IMR-90 (cell line): ENCODE data around the gene ACIN1. TPM values are rescaled to one million over a fixed set of nuclear protein-coding genes. Genes with fewer than 3 reads are reported as not detected.

Experiments used
- ATAC-seq: fragments of 200-7000 bp; cut with Tn5 transposase; 2 replicates; pipeline ENCODE4 v1.9.1; 2020; ENCODE audit warnings: low read depth, mild to moderate bottlenecking, moderate library complexity
- BruUV-seq: library from RNA; stranded (reverse); fragments of 400-500 nt; replicated peaks from 2 replicates; lab custom pipeline; 2021; lab: Mats Ljungman, UMichigan
- CTCF ChIA-PET: fragments of 300-600 bp; formaldehyde crosslinking; extraction: SDS; loops from one replicate; lab custom pipeline; 2021; ENCODE audit warnings: antibody characterized with exemption; lab: Yijun Ruan, JAX
- POLR2A ChIA-PET: fragments of 300-600 bp; sonication (Branson Sonifier 250); formaldehyde crosslinking; loops from one replicate; lab custom pipeline; 2022; ENCODE audit warnings: antibody characterized with exemption; ENCODE audit not compliant: unreplicated experiment; lab: Charles Lee
- DNase-seq: peaks from one replicate; pipeline ENCODE4 v3.0.0; 2013
- H2AFZ ChIP-seq: replicated peaks from 2 replicates; pipeline ENCODE3; 2013; ENCODE audit warnings: low read length, mild to moderate bottlenecking; ENCODE audit not compliant: poor library complexity
- H2AK5ac ChIP-seq: 2 replicates; pipeline ENCODE4 v1.6.1; 2013; ENCODE audit warnings: low read depth, low read length, inconsistent platforms
- H2AK9ac ChIP-seq: replicated peaks from 2 replicates; pipeline ENCODE3; 2013; ENCODE audit warnings: mild to moderate bottlenecking, low read depth, low read length, moderate library complexity; ENCODE audit not compliant: poor library complexity
- H2BK120ac ChIP-seq: 2 replicates; pipeline ENCODE4 v1.6.1; 2013; ENCODE audit warnings: low read depth, low read length, inconsistent platforms
- H2BK15ac ChIP-seq: 3 replicates; pipeline ENCODE4 v1.6.1; 2013; ENCODE audit warnings: low read depth, low read length, inconsistent platforms
- H2BK20ac ChIP-seq: 2 replicates; pipeline ENCODE4 v1.6.1; 2013; ENCODE audit warnings: low read depth, mild to moderate bottlenecking, inconsistent platforms, low read length, moderate library complexity
- H2BK5ac ChIP-seq: 2 replicates; pipeline ENCODE4 v1.6.1; 2013; ENCODE audit warnings: mild to moderate bottlenecking, low read depth, low read length, inconsistent platforms; ENCODE audit not compliant: poor library complexity, severe bottlenecking
- H3K14ac ChIP-seq: replicated peaks from 2 replicates; pipeline ENCODE4 v1.6.1; 2013; ENCODE audit warnings: low read depth, low read length, inconsistent platforms
- H3K18ac ChIP-seq: 2 replicates; pipeline ENCODE4 v1.6.1; 2013; ENCODE audit warnings: low read depth, low read length, control low read depth
- H3K23ac ChIP-seq: 2 replicates; pipeline ENCODE4 v1.6.1; 2013; ENCODE audit warnings: low read depth, low read length, inconsistent platforms
- H3K27ac ChIP-seq: 2 replicates; pipeline ENCODE4 v1.5.1; 2013; ENCODE audit warnings: mild to moderate bottlenecking, control low read depth, low read length; ENCODE audit not compliant: insufficient read depth
- H3K27me3 ChIP-seq: 2 replicates; pipeline ENCODE4 v1.6.1; 2013; ENCODE audit warnings: low read length; ENCODE audit not compliant: control insufficient read depth, insufficient read depth
- H3K36me3 ChIP-seq: 2 replicates; pipeline ENCODE4 v1.6.1; 2013; ENCODE audit warnings: low read length, mixed read lengths; ENCODE audit not compliant: control insufficient read depth, insufficient read depth
- H3K4ac ChIP-seq: 2 replicates; pipeline ENCODE4 v1.6.1; 2013; ENCODE audit warnings: low read depth, low read length, inconsistent platforms
- H3K4me1 ChIP-seq: 2 replicates; pipeline ENCODE4 v1.6.1; 2013; ENCODE audit warnings: low read length, mixed read lengths; ENCODE audit not compliant: control insufficient read depth, insufficient read depth
- H3K4me2 ChIP-seq: 2 replicates; pipeline ENCODE4 v1.6.1; 2013; ENCODE audit warnings: low read depth, mild to moderate bottlenecking, control low read depth, low read length, moderate library complexity
- H3K4me3 ChIP-seq: 2 replicates; pipeline ENCODE4 v1.5.1; 2013; ENCODE audit warnings: low read depth, mild to moderate bottlenecking, control low read depth, low read length, moderate library complexity; ENCODE audit not compliant: insufficient read depth
- H3K56ac ChIP-seq: 2 replicates; pipeline ENCODE4 v1.6.1; 2013; ENCODE audit warnings: low read length, inconsistent platforms; ENCODE audit not compliant: insufficient read depth; ENCODE audit errors: extremely low read depth
- H3K79me1 ChIP-seq, 2 experiments: 2 replicates each; pipeline ENCODE4 v1.6.1; 2013; ENCODE audit warnings: low read length in 2 of 2, inconsistent platforms in 1 of 2, low read depth in 1 of 2
- H3K9ac ChIP-seq: 2 replicates; pipeline ENCODE4 v1.6.1; 2013; ENCODE audit warnings: low read depth, low read length, control low read depth
- H3K9me1 ChIP-seq: 2 replicates; pipeline ENCODE4 v1.6.1; 2013; ENCODE audit warnings: low read length, inconsistent platforms; ENCODE audit not compliant: insufficient read depth
- H3K9me3 ChIP-seq: 2 replicates; pipeline ENCODE4 v1.6.1; 2013; ENCODE audit warnings: low read length; ENCODE audit not compliant: control insufficient read depth, insufficient read depth
- H4K20me1 ChIP-seq: 2 replicates; pipeline ENCODE4 v1.6.1; 2013; ENCODE audit warnings: low read length, inconsistent platforms; ENCODE audit not compliant: insufficient read depth
- H4K5ac ChIP-seq: 2 replicates; pipeline ENCODE4 v1.6.1; 2013; ENCODE audit warnings: mild to moderate bottlenecking, low read depth, low read length, control low read depth
- H4K8ac ChIP-seq, 2 experiments: 2 replicates each; pipeline ENCODE4 v1.6.1; 2013; ENCODE audit warnings: low read depth in 2 of 2, low read length in 2 of 2, control low read depth in 1 of 2, inconsistent platforms in 1 of 2
- H4K91ac ChIP-seq: 2 replicates; pipeline ENCODE4 v1.6.1; 2013; ENCODE audit warnings: low read depth, low read length, inconsistent platforms; ENCODE audit not compliant: insufficient read depth
- BHLHE40 ChIP-seq: fragments of 150-350 bp; IDR thresholded peaks from 2 replicates; pipeline ENCODE4 v1.6.1; 2016; ENCODE audit warnings: mild to moderate bottlenecking, low read depth, low read length
- CHD1 ChIP-seq: IDR thresholded peaks from 2 replicates; pipeline ENCODE4 v1.6.1; 2012; ENCODE audit warnings: low read depth, low read length, improper control_type of control experiment
- FOS ChIP-seq: fragments of 150-350 bp; IDR thresholded peaks from 2 replicates; pipeline ENCODE4 v1.6.1; 2016; ENCODE audit warnings: low read depth, low read length
- MAFK ChIP-seq: IDR thresholded peaks from 2 replicates; pipeline ENCODE4 v1.6.1; 2012; ENCODE audit warnings: low read depth, low read length, improper control_type of control experiment
- MAZ ChIP-seq: IDR thresholded peaks from 2 replicates; pipeline ENCODE4 v1.6.1; 2012; ENCODE audit warnings: low read depth, mild to moderate bottlenecking, low read length, improper control_type of control experiment, moderate library complexity, borderline replicate concordance
- NFE2L2 ChIP-seq: fragments of 150-350 bp; IDR thresholded peaks from 2 replicates; pipeline ENCODE4 v1.6.1; 2016; ENCODE audit warnings: low read depth, mild to moderate bottlenecking, low read length
- POLR2A ChIP-seq: IDR thresholded peaks from 2 replicates; pipeline ENCODE4 v1.6.1; 2012; ENCODE audit warnings: mild to moderate bottlenecking, low read depth, low read length
- RAD21 ChIP-seq: IDR thresholded peaks from 2 replicates; pipeline ENCODE4 v1.6.1; 2012; ENCODE audit warnings: low read length, improper control_type of control experiment
- RFX5 ChIP-seq: IDR thresholded peaks from 2 replicates; pipeline ENCODE4 v1.8.0; 2012; ENCODE audit warnings: low read depth, mild to moderate bottlenecking, low read length, moderate library complexity
- SMC3 ChIP-seq: fragments of 150-350 bp; IDR thresholded peaks from 2 replicates; pipeline ENCODE4 v1.6.1; 2016; ENCODE audit warnings: low read depth, mild to moderate bottlenecking, antibody characterized with exemption, low read length, moderate library complexity
- WGBS, 2 experiments: methylation state at CpG; one replicate each; pipeline versions ENCODE4 v1.1.5 to v1.1.7; 2013; ENCODE audit warnings: missing lambda C conversion rate in 2 of 2; ENCODE audit not compliant: insufficient read length in 1 of 2; ENCODE audit errors: extremely low coverage in 2 of 2; 5-methylcytosine and 5-hydroxymethylcytosine counted together
- dilution Hi-C: fragments of 300-500 bp; cut with HindIII; formaldehyde crosslinking; loops from one replicate; pipeline ENCODE4 v1.14.3; 2018; ENCODE audit warnings: low sequenced_read_pairs; ENCODE audit not compliant: unreplicated experiment
- in situ Hi-C: fragments of 300-500 bp; cut with MboI; formaldehyde crosslinking; loops from 3 replicates; pipeline ENCODE4 v1.14.3; 2019; ENCODE audit warnings: low sequenced_read_pairs, inconsistent platforms, mixed read lengths
- intact Hi-C: fragments of 100-400 bp; cut with micrococcal nuclease; formaldehyde crosslinking; loops from 2 replicates; pipeline ENCODE4 v1.10.0; 2022
- polyA plus RNA-seq, 3 experiments: library from polyadenylated mRNA; depleted of rRNA; stranded (reverse); fragments of >200 nt; gene quantifications; 2 replicates each; pipeline ENCODE4 v1.2.3, GENCODE V29; 2012; ENCODE audit warnings: low replicate concordance in 1 of 3
- total RNA-seq: library from RNA; depleted of rRNA; stranded (reverse); fragments of >200 nt; gene quantifications from 2 replicates; pipeline ENCODE4 v1.2.3, GENCODE V29; 2012
- TF ChIP-seq, protein P1 (sequence below): conservative IDR thresholded peaks from 2 replicates; pipeline ENCODE4 v1.5.1; 2012; ENCODE audit warnings: mild to moderate bottlenecking, low read depth, low read length, improper control_type of control experiment

ACIN1 gene
- total and polyA plus RNA-seq, 2 of the 4 experiments (the other 2 are of a cell fraction) = 73.8 to 185 TPM

DNA sequence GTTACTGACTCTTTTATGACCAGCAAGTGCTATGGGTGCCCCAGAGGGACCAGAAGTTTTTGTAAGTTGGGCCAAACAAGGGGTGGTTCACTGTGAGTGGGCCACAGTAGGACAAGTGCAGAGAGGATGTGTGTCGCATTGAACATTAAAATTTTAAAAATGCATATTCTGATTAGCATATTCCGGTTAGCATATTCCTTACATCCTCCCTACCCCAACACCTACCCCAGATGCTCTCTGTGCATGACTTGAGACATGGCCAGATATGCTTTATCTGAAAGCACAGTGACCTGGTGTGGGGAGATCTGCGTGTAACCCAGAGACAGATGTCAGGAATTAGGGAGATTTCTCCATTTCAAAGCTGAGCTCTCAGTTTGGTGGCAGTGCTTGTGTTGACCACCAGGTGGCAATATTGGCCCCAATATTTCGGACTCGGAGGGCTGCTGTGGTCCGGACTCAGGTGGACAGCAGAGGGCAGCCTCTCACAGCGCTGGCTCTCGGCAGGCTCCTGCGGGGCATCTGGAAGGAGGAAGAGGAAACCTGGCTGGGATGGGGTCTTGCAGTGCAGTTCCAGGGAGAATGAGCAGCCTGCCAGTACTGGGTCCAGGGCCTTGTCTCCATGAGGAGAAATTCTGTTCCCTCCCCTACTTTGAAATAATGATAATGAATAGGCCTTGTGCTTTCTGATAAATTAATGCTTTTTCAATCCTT lies 25.8 kb upstream of the ACIN1 start:
- Histone ChIP-seq H3K36me3 (no peaks in the 10 kb centered on the region), H2AK9ac (peak overlapping the region; percentile 70), H3K23ac (no peak overlapping the region), H2AFZ (peak overlapping the region; percentile 76), H2BK120ac (peak overlapping the region; percentile 40; the same call in 1 of the 2 replicates), H3K4ac (peak overlapping the region; percentile 72), H2BK5ac (no peak overlapping the region), H3K9me3 (no peaks in the 10 kb centered on the region), H2AK5ac (peak overlapping the region; percentile 81; the same call in 1 of the 2 replicates), H4K5ac (no peak overlapping the region), H3K56ac (no peak overlapping the region), H3K14ac (no peak overlapping the region), H3K4me3 (no peak overlapping the region), H3K27me3 (no peaks in the 10 kb centered on the region; the same call in 1 of the 2 replicates), H4K20me1 (no peaks in the 10 kb centered on the region), H4K91ac (no peak overlapping the region), H4K8ac (peak overlapping the region in 1 of 2 experiments; percentile 74; a peak in 3 of 4 replicates), H3K18ac (no peak overlapping the region), H3K79me1 (peaks cover 0 to 3% of the 10 kb centered on the region in 2 experiments; a peak in 1 of 4 replicates), H3K27ac (no peak overlapping the region), H3K9me1 (peaks cover 9% of the 10 kb centered on the region), H3K4me1 (peaks cover 5% of the 10 kb centered on the region; the same call in 1 of the 2 replicates), H2BK15ac (0 out of 3 replicates have a peak overlapping the region, but pooled peaks have one; percentile 63), H3K4me2 (no peak overlapping the region), H2BK20ac (peak overlapping the region; percentile 66; the same call in 1 of the 2 replicates), H3K9ac (no peak overlapping the region)
- CTCF ChIA-PET = interaction anchor here (0.6 to 2.7 kb wide), 27 partner anchors 10 to 186 kb away, joined by 3 to 76 read pairs (median 4); partner anchors contain the start of genes ACIN1, BCL2L2, C14orf119 and SLC7A8
- dilution Hi-C loops (no loop called here), in situ Hi-C loops (no loop called here), intact Hi-C loops (loop anchor here (1.0 to 2.0 kb wide), 3 partner anchors 34 to 180 kb away; no protein-coding TSS in a partner anchor)
- POLR2A ChIA-PET = interaction anchor here (0.6 kb wide), 1 partner anchor 69 kb away, joined by 3 read pairs; no protein-coding TSS in a partner anchor
- no TSS peak for BruUV-seq
- ATAC-seq = peak; percentile 97
- 0% methylated on average over 1 of the region's 9 CpGs; no CpG with 5 or more reads in 1 of the 2 experiments for WGBS, 2 experiments
- TF ChIP-seq SMC3 (peak; percentile 100), BHLHE40 (peak; percentile 29; the same call in 1 of the 2 replicates), FOS (no peak), RFX5 (no peak), NFE2L2 (no peak), CHD1 (peak; percentile 89; the same call in 1 of the 2 replicates), MAFK (peak; percentile 24; the same call in 1 of the 2 replicates), MAZ (peak; percentile 74; the same call in 1 of the 2 replicates), POLR2A (peak; percentile 53; the same call in 1 of the 2 replicates), RAD21 (peak; percentile 100)
- TF ChIP-seq, protein P1, sequence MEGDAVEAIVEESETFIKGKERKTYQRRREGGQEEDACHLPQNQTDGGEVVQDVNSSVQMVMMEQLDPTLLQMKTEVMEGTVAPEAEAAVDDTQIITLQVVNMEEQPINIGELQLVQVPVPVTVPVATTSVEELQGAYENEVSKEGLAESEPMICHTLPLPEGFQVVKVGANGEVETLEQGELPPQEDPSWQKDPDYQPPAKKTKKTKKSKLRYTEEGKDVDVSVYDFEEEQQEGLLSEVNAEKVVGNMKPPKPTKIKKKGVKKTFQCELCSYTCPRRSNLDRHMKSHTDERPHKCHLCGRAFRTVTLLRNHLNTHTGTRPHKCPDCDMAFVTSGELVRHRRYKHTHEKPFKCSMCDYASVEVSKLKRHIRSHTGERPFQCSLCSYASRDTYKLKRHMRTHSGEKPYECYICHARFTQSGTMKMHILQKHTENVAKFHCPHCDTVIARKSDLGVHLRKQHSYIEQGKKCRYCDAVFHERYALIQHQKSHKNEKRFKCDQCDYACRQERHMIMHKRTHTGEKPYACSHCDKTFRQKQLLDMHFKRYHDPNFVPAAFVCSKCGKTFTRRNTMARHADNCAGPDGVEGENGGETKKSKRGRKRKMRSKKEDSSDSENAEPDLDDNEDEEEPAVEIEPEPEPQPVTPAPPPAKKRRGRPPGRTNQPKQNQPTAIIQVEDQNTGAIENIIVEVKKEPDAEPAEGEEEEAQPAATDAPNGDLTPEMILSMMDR = peak; percentile 100; the same call in 1 of the 2 replicates
- DNase-seq = peak; percentile 82
